22Rv1 (cell line): ENCODE results near the gene MON1A.

Experiments
- CTCF ChIP-seq: fragments of 450-650 bp; IDR thresholded peaks from 2 replicates; pipeline ENCODE4 v1.5.1; 2017; ENCODE audit warnings: mild to moderate bottlenecking
- ZFX ChIP-seq: fragments of 450-650 bp; IDR thresholded peaks from 2 replicates; pipeline ENCODE4 v1.6.1; 2017; ENCODE audit warnings: antibody characterized with exemption, borderline replicate concordance

DNA sequence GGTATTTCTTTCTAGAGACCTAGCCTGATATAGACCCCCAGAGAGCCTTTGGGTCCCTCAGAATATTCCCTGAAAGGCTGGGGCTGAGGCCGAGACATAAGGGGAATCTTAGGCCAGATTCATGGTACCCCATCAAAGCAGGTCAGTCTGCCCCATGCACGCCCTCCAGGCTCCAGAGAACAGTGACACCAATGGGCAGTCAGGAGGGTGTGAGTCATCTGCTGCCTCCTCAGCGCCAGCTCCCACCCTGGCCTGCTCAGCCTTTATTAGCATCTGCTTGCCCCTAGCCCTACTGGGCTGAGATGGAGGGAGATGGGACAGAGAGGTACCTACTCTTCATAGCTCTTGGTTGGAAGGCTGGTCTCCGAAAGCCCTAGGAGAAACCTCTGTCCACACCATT, 45.6 kb downstream of the MON1A start:
- no peak for TF ChIP-seq CTCF
- TF ChIP-seq ZFX, result no peak
